Glutamatergic neuron (in vitro differentiated cells): ENCODE measurements around the gene SLIT3. TPM values are rescaled to one million over a fixed set of nuclear protein-coding genes. Genes with fewer than 3 reads are reported as not detected.

Experiments
- DNase-seq: peaks from one replicate; pipeline ENCODE4 v3.0.0; 2022
- H3K27ac Mint-ChIP-seq: one replicate; pipeline ENCODE4 v1.8.0; 2020; ENCODE audit warnings: mild to moderate bottlenecking, mixed read lengths, inconsistent platforms; ENCODE audit not compliant: unreplicated experiment
- H3K27me3 Mint-ChIP-seq: one replicate; pipeline ENCODE4 v1.8.0; 2020; ENCODE audit warnings: mild to moderate bottlenecking, moderate library complexity, mixed read lengths, inconsistent platforms; ENCODE audit not compliant: unreplicated experiment
- H3K36me3 Mint-ChIP-seq: one replicate; pipeline ENCODE4 v1.8.0; 2020; ENCODE audit warnings: mild to moderate bottlenecking, mixed read lengths, inconsistent platforms; ENCODE audit not compliant: unreplicated experiment
- H3K4me1 Mint-ChIP-seq: one replicate; pipeline ENCODE4 v1.8.0; 2020; ENCODE audit warnings: mild to moderate bottlenecking, low read depth, mixed read lengths, inconsistent platforms; ENCODE audit not compliant: unreplicated experiment
- H3K4me3 Mint-ChIP-seq: one replicate; pipeline ENCODE4 v1.8.0; 2020; ENCODE audit warnings: mild to moderate bottlenecking, mixed read lengths, inconsistent platforms; ENCODE audit not compliant: unreplicated experiment
- H3K9me3 Mint-ChIP-seq: one replicate; pipeline ENCODE4 v1.8.0; 2020; ENCODE audit warnings: mild to moderate bottlenecking, moderate library complexity, mixed read lengths, inconsistent platforms; ENCODE audit not compliant: unreplicated experiment
- total RNA-seq: library from RNA; stranded (reverse); fragmentation: NEBNext Ultra II Directional; extraction: Animal tissue kit (Norgen Biotek cat#: 25700); gene quantifications from one replicate; pipeline ENCODE4 v1.2.1, GENCODE V29; 2021; ENCODE audit not compliant: unreplicated experiment
- TF ChIP-seq, protein P1 (sequence below): fragments of 200-600 bp; sonication (generic); IDR thresholded peaks from one replicate; pipeline ENCODE4 v1.5.0; 2021; ENCODE audit not compliant: partially characterized antibody, unreplicated experiment

Gene SLIT3
- total RNA-seq, 1 donor from 2014 or later = 11.5 TPM

DNA sequence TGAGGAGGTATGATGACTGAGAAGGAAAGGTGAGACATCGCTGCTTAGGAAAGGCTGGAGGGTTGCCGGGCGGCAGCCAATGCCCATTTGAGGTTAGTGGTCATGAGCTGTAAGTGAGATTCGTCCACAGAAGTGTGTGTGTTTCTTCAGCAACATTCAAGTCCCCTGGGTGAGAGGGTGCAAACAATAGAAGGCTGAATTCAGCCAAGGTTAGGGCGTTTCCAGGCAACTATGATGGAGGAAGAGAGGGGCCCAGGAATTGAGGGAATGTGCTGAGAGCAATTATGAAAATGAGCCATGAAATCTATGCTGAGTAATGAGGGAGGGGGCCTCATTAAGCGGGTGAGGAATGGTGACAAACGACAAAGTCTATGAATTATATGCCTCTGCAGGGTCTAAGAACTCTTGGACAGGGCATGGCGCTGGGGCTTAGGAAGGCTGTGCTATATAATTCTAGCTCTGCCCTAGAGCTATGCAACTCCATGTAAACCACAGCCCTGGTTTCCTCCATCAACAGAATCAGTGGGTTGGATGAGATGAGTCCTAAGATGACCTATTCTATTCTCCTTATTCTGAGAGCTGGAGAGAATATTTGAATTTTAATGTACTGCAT lies 96.0 kb downstream of the SLIT3 start:
- H3K27me3 Mint-ChIP-seq = no peaks in the 10 kb centered on the region
- no peak for DNase-seq
- TF ChIP-seq, protein P1, sequence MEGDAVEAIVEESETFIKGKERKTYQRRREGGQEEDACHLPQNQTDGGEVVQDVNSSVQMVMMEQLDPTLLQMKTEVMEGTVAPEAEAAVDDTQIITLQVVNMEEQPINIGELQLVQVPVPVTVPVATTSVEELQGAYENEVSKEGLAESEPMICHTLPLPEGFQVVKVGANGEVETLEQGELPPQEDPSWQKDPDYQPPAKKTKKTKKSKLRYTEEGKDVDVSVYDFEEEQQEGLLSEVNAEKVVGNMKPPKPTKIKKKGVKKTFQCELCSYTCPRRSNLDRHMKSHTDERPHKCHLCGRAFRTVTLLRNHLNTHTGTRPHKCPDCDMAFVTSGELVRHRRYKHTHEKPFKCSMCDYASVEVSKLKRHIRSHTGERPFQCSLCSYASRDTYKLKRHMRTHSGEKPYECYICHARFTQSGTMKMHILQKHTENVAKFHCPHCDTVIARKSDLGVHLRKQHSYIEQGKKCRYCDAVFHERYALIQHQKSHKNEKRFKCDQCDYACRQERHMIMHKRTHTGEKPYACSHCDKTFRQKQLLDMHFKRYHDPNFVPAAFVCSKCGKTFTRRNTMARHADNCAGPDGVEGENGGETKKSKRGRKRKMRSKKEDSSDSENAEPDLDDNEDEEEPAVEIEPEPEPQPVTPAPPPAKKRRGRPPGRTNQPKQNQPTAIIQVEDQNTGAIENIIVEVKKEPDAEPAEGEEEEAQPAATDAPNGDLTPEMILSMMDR = no peak
- H3K4me1 Mint-ChIP-seq = no peaks in the 10 kb centered on the region
- no peak overlapping the region for H3K27ac Mint-ChIP-seq
- H3K9me3 Mint-ChIP-seq = peaks cover 3% of the 10 kb centered on the region
- H3K4me3 Mint-ChIP-seq = no peak overlapping the region
- peaks cover 4% of the 10 kb centered on the region for H3K36me3 Mint-ChIP-seq

GRCh38 chr5:169202969-169203368 lies 98.0 kb downstream of the SLIT3 start:
- DNase-seq = no peak
- H3K4me3 Mint-ChIP-seq = no peak overlapping the region
- no peaks in the 10 kb centered on the region for H3K4me1 Mint-ChIP-seq
- H3K27ac Mint-ChIP-seq = no peak overlapping the region
- H3K36me3 Mint-ChIP-seq = peaks cover 4% of the 10 kb centered on the region
- TF ChIP-seq, protein P1 = no peak
- H3K9me3 Mint-ChIP-seq = no peaks in the 10 kb centered on the region
- H3K27me3 Mint-ChIP-seq = no peaks in the 10 kb centered on the region

DNA sequence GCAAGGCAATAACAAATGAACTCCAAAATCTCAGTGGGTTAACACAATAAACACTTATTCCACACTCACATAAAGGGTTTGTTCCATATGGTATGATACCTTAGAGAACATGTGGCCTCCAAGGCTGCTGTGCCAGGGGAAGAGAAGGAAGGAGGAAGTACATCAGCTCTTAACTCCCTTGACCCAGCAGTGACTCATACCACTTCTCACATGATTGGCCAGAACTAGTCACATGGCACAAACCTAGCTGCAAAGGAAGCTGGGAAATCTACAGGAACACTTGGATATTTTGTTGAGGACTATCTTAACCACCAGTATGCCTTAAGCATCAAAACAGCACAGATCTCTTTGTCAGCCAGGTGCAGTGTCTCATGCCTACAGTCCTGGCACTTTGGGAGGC lies 99.3 kb downstream of the SLIT3 start:
- no peak overlapping the region for H3K4me3 Mint-ChIP-seq
- H3K4me1 Mint-ChIP-seq = no peaks in the 10 kb centered on the region

GRCh38 chr5:169200125-169200778 lies 100.7 kb downstream of the SLIT3 start:
- TF ChIP-seq, protein P1 = no peak
- DNase-seq = no peak
- Mint-ChIP-seq H3K4me3 (no peak overlapping the region), H3K4me1 (no peaks in the 10 kb centered on the region), H3K27ac (no peak overlapping the region), H3K36me3 (peaks cover 4% of the 10 kb centered on the region), H3K27me3 (no peaks in the 10 kb centered on the region), H3K9me3 (no peaks in the 10 kb centered on the region)

More for the DNA sequence above, 99.3 kb downstream of the SLIT3 start:
- Mint-ChIP-seq H3K36me3 (peaks cover 4% of the 10 kb centered on the region), H3K27ac (no peak overlapping the region), H3K9me3 (no peaks in the 10 kb centered on the region), H3K27me3 (no peaks in the 10 kb centered on the region)
- DNase-seq = no peak
- TF ChIP-seq, protein P1 = no peak

GRCh38 chr5:169197343-169197742 lies 103.6 kb downstream of the SLIT3 start:
- H3K27ac Mint-ChIP-seq = no peak overlapping the region
- no peaks in the 10 kb centered on the region for H3K27me3 Mint-ChIP-seq
- TF ChIP-seq, protein P1 = no peak
- peaks cover 4% of the 10 kb centered on the region for H3K36me3 Mint-ChIP-seq
- no peak for DNase-seq
- H3K4me3 Mint-ChIP-seq = no peak overlapping the region
- H3K4me1 Mint-ChIP-seq = no peaks in the 10 kb centered on the region
- no peaks in the 10 kb centered on the region for H3K9me3 Mint-ChIP-seq
